Coronary artery (tissue), 2 donors: ENCODE measurements around the gene SORBS2.
A peak's percentile ranks its signal among the peaks of the same experiment; 100 is the strongest.

Source experiments
- DNase-seq: peaks from one replicate; pipeline ENCODE4 v3.0.0-alpha.2; 2017; ENCODE audit warnings: low spot score
- H3K27ac ChIP-seq, 2 donors: fragments of 200-600 bp; sonication (generic); one replicate each; pipeline ENCODE4 v1.5.1; 2016 to 2019
- H3K4me3 ChIP-seq: fragments of 200-600 bp; sonication (generic); 2 replicates; pipeline ENCODE4 v1.5.1; 2016; ENCODE audit warnings: mild to moderate bottlenecking, moderate library complexity
- CTCF ChIP-seq: fragments of 200-600 bp; sonication (generic); IDR thresholded peaks from one replicate; pipeline ENCODE4 v1.5.1; 2019; ENCODE audit warnings: antibody characterized with exemption

Gene SORBS2

DNA sequence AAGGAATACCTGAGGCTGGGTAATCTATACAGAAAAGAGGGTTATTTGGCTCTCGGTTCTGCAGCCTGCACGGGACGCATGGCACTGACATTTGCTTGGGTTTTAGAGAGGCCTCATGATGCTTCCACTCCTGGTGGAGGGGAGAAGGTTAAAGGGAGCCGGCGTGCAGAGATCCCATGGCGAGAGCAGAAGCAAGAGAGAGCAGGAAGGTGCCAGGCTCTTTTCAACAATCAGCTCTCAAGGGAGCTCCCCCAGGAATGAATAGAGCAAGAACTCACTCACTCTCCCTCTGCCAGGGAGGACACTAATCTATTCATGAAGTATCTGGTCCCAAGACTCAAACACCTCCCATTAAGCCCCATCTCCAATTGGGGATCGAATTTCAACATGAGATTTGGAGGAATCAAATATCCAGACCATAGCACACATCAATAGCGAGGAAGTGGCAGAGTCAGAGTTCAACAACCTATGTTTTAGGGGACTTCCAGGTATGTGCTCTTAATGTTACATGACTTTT, 109.8 kb downstream of the SORBS2 start:
- no peak for DNase-seq
- H3K4me3 ChIP-seq, result no peak overlapping the region
- no peak for TF ChIP-seq CTCF
- peak overlapping the region; percentile 71 to 83 for H3K27ac ChIP-seq

- no peak for TF ChIP-seq CTCF
- DNase-seq, result no peak
- H3K27ac ChIP-seq, result peak overlapping the region; percentile 71 to 83
- H3K4me3 ChIP-seq, result no peak overlapping the region
Measured at GRCh38 chr4:185700630-185701029, 111.4 kb downstream of the SORBS2 start.

DNA sequence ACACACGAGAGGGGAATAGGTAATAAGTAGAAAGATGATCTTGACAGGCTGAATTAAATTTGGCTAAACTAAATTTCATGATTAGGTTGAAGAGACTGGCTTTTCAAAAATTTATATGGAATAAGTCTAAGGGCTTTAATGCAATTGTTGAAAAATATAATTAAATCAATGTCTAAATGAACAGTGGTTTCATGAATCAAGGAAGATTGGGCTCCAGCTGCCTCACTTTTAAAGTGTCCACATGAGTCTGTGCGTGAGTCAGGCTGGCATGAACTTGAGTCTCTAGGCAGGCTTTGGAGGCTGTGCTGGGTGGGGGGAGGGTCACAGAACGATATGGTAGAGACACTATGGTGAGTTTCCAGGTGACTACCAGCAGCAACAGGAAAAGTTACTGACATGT, 111.9 kb downstream of the SORBS2 start:
- Histone ChIP-seq H3K4me3 (no peak overlapping the region), H3K27ac (peak overlapping the region; percentile 71 to 83)
- no peak for TF ChIP-seq CTCF
- no peak for DNase-seq

GRCh38 chr4:185697488-185697887, 114.5 kb downstream of the SORBS2 start:
- H3K27ac ChIP-seq, result peak overlapping the region; percentile 11 to 58
- TF ChIP-seq CTCF, result no peak
- no peak for DNase-seq
- H3K4me3 ChIP-seq, result no peak overlapping the region

GRCh38 chr4:185695743-185696142, 116.3 kb downstream of the SORBS2 start:
- Histone ChIP-seq H3K4me3 (no peak overlapping the region), H3K27ac (peak overlapping the region; percentile 29 to 62)
- DNase-seq, result no peak
- TF ChIP-seq CTCF, result no peak

GRCh38 chr4:185693548-185694215, 118.3 kb downstream of the SORBS2 start:
- TF ChIP-seq CTCF, result no peak
- peak overlapping the region; percentile 33 for H3K4me3 ChIP-seq
- H3K27ac ChIP-seq, result peak overlapping the region; percentile 83 to 84
- DNase-seq, result no peak

DNA sequence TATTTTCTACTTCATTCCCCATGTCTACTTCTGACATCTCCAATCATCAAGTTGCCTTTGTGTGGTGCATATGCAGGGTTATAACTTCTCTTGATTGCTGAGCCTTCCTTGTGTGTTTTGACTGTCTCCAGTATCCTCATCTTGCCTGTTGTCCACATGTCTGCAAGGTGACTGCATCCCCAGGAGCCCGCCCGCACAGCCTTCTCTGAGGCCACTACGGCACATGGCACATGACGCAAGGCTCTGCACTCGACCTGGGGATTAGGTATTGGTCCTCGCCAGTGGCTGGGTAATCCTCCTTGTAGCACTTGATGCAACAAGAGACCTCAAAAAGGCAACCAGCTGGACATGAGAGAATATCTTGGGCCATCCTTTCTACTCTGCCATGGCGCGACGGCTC, 122.6 kb downstream of the SORBS2 start:
- Histone ChIP-seq H3K27ac (peak overlapping the region in 1 of 2 donors; percentile 15), H3K4me3 (no peak overlapping the region)
- no peak for TF ChIP-seq CTCF
- DNase-seq, result no peak
